Lower lobe of right lung (tissue), 2 donors: ENCODE results near the gene C1orf94. TPM values are rescaled to one million over a fixed set of nuclear protein-coding genes. Genes with fewer than 3 reads are reported as not detected.

Experiments used
- ATAC-seq, 2 donors: fragments of 200-7000 bp; cut with Tn5 transposase; one replicate each; pipeline ENCODE4 v1.9.1; 2020 to 2022; ENCODE audit warnings: mild to moderate bottlenecking in 2 of 2, moderate library complexity in 2 of 2
- DNase-seq: peaks from one replicate; pipeline ENCODE4 v3.0.0-alpha.2; 2020
- H3K27ac ChIP-seq: fragments of 200-600 bp; one replicate; pipeline ENCODE4 v1.8.0; 2022
- H3K27me3 ChIP-seq: fragments of 200-600 bp; one replicate; pipeline ENCODE4 v1.8.0; 2022; ENCODE audit warnings: low read depth
- H3K36me3 ChIP-seq: fragments of 200-600 bp; one replicate; pipeline ENCODE4 v1.8.0; 2022; ENCODE audit warnings: mild to moderate bottlenecking
- H3K4me1 ChIP-seq: fragments of 200-600 bp; one replicate; pipeline ENCODE4 v1.8.0; 2022
- H3K4me3 ChIP-seq: fragments of 200-600 bp; one replicate; pipeline ENCODE4 v1.8.0; 2022; ENCODE audit warnings: mild to moderate bottlenecking
- H3K9me3 ChIP-seq: fragments of 200-600 bp; one replicate; pipeline ENCODE4 v1.8.0; 2022
- intact Hi-C: fragments of 100-400 bp; cut with DNase I; formaldehyde crosslinking; loops from one replicate; pipeline ENCODE4 v1.11.0; 2022
- total RNA-seq: library from RNA; stranded (reverse); fragmentation: NEBNext Ultra II Directional; extraction: Animal tissue kit (Norgen Biotek cat#: 25700); gene quantifications from one replicate; pipeline ENCODE4 v1.2.1, GENCODE V29; 2021
- TF ChIP-seq, protein P1 (sequence below): fragments of 200-600 bp; IDR thresholded peaks from one replicate; pipeline ENCODE4 v1.8.0; 2022; ENCODE audit warnings: antibody characterized with exemption, mild to moderate bottlenecking
- donor health status: DM: no; HTN: yes; CAD: no; lungs with severe emphysema.

C1orf94 gene
- total RNA-seq, 1 donor from 2014 or later, result not detected

DNA sequence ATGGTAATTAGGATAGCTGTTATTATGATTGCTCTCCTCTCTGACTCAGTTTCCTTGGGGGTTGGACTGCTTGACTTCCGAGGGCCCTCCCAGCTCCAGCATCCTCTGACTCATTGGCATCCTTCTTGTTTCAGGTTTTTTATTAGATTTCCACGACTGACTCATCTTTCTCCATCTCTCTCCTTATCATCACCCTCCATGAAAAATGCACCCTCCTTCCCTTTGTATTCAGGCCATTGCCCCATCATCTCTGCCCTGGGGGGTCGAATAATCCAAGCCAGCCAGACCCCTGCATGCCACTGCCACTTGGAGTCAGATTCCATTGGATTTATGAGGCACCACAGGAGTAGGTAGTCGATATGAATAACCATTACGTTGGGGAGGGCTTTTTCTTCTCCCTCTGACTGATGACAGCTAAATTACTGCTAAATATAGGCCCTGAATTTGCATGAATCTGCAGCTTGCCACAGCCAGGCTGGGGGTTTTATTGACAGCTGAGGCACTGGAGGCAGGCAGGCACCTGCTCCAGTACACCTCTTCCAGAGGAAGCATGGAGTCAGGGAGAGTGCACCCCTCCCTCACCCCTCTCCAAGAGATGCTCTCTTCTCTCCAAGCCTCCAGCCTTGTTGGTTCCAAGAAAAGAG lies 91.7 kb downstream of the C1orf94 start:
- no peaks in the 10 kb centered on the region for H3K36me3 ChIP-seq
- no peaks in the 10 kb centered on the region for H3K4me1 ChIP-seq
- H3K4me3 ChIP-seq, result no peak overlapping the region
- intact Hi-C loops, result no loop called here
- no peaks in the 10 kb centered on the region for H3K9me3 ChIP-seq
- TF ChIP-seq, protein P1, sequence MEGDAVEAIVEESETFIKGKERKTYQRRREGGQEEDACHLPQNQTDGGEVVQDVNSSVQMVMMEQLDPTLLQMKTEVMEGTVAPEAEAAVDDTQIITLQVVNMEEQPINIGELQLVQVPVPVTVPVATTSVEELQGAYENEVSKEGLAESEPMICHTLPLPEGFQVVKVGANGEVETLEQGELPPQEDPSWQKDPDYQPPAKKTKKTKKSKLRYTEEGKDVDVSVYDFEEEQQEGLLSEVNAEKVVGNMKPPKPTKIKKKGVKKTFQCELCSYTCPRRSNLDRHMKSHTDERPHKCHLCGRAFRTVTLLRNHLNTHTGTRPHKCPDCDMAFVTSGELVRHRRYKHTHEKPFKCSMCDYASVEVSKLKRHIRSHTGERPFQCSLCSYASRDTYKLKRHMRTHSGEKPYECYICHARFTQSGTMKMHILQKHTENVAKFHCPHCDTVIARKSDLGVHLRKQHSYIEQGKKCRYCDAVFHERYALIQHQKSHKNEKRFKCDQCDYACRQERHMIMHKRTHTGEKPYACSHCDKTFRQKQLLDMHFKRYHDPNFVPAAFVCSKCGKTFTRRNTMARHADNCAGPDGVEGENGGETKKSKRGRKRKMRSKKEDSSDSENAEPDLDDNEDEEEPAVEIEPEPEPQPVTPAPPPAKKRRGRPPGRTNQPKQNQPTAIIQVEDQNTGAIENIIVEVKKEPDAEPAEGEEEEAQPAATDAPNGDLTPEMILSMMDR, result no peak
- no peak for ATAC-seq
- H3K27me3 ChIP-seq, result peaks cover 8% of the 10 kb centered on the region
- no peak overlapping the region for H3K27ac ChIP-seq
- DNase-seq, result no peak

Other genes with a start within 250 kb of the C1orf94 start
- 1.1 TPM for gene CSMD2, start 11.7 kb upstream of the C1orf94 start, total RNA-seq